ENCODE measurements around the gene PODN. TPM values are rescaled to one million over a fixed set of nuclear protein-coding genes. Genes with fewer than 3 reads are reported as not detected.

PODN gene
- total RNA-seq, 2 donors from 2014 or later, result 155 to 285 TPM

- intact Hi-C loops (cut with DNase I), result no loop called here
These were observed 12.9 kb upstream of the PODN start for GRCh38 chr1:53048960-53049573.

GRCh38 chr1:53049574-53049967 is 12.4 kb upstream of the PODN start:
- DNase-seq (ENCODE audit: low spot score), result no peak
- intact Hi-C loops (cut with DNase I), result no loop called here

More at GRCh38 chr1:53048960-53049573, 12.9 kb upstream of the PODN start:
- DNase-seq (ENCODE audit: low spot score), result no peak

DNA sequence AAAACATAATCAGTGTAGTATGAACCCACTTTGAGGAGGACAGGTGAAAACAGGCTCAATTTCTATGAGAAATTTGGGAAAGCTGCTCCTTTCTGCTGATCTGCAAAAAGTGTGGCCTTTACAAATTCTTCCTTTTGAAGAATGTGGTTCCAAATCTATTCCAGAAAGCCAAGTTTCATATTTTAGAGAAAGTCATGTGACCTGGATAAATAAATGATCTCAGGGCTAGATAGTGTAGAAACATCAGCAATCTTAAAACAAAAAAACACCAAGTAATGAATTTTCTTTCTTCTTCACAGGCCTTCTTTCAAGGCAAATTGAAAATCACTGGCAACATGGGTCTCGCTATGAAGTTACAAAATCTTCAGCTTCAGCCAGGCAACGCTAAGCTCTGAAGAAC is 11.7 kb upstream of the PODN start:
- no peak for DNase-seq (ENCODE audit: low spot score)
- intact Hi-C loops (cut with DNase I), result no loop called here

- DNase-seq (ENCODE audit: low spot score), result no peak
- intact Hi-C loops (cut with DNase I), result no loop called here
These were observed 10.3 kb upstream of the PODN start for GRCh38 chr1:53051676-53052075.

- intact Hi-C loops (cut with DNase I), result no loop called here
- DNase-seq (ENCODE audit: low spot score), result no peak
These were observed 4.9 kb upstream of the PODN start for GRCh38 chr1:53057127-53057526.

- DNase-seq (ENCODE audit: low spot score), result no peak
- intact Hi-C loops (cut with DNase I), result loop anchor here (10.0 kb wide), 2 partner anchors 124 to 136 kb away; partner anchors contain the start of genes ECHDC2 (in 1 of the 2) and SCP2 (in 1 of the 2)
These were observed 1.4 kb upstream of the PODN start for GRCh38 chr1:53060579-53060978.

DNA sequence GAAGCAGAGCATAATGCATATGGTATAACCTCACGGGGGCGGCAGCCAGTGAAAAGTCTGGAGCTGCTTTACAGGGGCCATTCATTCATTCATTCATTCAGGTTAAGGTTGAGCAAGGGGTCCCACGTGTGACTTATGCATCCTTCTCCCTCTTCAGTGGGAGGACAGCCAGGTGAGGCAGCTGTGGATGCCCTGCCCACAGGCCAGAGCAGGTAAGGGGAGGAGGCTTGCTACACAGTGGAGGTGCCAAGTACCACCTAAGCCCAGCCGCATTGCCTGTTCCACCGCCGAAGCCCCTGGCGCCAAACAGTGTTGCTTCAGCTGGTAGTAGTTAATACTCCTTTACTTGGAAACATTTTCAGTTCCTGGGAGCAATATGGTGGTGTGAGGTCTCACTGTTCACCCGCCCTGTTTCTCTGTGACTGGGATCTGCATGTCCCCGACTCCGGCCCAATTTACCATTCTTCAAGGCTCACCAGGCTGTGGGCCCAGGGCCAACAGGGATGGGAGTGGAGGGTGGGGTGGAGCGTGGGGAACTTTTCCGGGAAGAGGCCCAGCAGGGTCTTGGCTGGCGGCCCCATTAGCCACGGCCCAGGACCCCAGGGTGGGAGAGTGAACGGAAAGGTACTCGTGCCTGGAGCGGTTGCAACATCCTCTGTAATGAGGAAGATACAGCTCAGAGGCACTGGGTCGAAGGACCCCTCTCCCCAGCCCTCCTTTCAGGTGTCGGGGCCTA is 722 bp upstream of the PODN start:
- intact Hi-C loops (cut with DNase I), result loop anchor here (10.0 kb wide), 2 partner anchors 124 to 136 kb away; partner anchors contain the start of genes ECHDC2 (in 1 of the 2) and SCP2 (in 1 of the 2)
- DNase-seq (ENCODE audit: low spot score), result peak; percentile 90

DNA sequence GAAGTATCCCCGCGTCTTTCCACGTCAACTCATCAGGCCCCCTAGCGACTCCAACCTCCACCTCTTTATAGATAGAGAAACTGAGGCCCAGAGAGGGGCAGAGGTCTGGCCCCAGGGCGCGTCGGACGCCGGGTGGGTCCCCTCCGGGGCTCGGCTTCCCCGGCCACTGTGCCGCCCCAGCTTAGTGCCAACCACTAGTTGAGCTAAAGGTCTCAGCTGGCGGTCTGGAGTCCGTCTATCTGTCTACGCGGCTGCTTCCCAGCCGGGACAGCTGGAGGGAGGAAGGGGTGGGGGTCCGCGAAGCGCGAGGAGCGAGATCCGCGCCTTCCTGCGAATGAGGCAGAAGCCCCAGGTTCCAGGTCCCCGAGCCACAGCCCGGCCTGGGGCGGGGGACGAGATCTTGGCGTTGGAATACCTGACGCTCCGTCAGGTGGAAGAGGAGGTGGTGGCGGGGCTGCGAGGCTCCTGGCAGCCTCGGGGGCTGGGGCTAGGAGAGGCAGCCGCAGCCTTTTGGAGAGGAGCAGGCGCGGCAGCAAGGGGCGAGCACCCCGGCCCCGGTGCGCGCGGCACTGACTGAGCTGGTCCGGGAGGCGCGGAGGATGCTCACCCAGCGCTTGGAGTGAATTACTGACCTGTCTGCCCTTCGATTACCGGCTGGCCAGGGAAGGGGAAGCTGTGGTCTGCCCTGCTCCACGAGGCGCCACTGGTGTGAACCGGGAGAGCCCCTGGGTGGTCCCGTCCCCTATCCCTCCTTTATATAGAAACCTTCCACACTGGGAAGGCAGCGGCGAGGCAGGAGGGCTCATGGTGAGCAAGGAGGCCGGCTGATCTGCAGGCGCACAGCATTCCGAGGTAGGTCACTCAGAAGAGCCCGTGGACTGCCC is 937 bp downstream of the PODN start:
- intact Hi-C loops (cut with DNase I), result loop anchor here (1.0 to 10.0 kb wide), 3 partner anchors 47 to 138 kb away; partner anchors contain the start of genes ECHDC2 (in 1 of the 2) and SCP2 (in 1 of the 2)
- DNase-seq (ENCODE audit: low spot score), result peak; percentile 81

- DNase-seq (ENCODE audit: low spot score), result no peak
- intact Hi-C loops (cut with DNase I), result loop anchor here (1.0 to 10.0 kb wide), 3 partner anchors 46 to 139 kb away; partner anchors contain the start of genes ECHDC2 (in 1 of the 2) and SCP2 (in 1 of the 2)
These were observed 1.9 kb downstream of the PODN start for GRCh38 chr1:53063744-53064515.

GRCh38 chr1:53065391-53065790 is 3.4 kb downstream of the PODN start:
- intact Hi-C loops (cut with DNase I), result loop anchor here (10.0 kb wide), 2 partner anchors 119 to 141 kb away; partner anchors contain the start of genes ECHDC2 (in 1 of the 2) and SCP2 (in 1 of the 2)
- peak; percentile 59 for DNase-seq (ENCODE audit: low spot score)

- intact Hi-C loops (cut with DNase I), result loop anchor here (10.0 kb wide), 2 partner anchors 118 to 142 kb away; partner anchors contain the start of genes ECHDC2 (in 1 of the 2) and SCP2 (in 1 of the 2)
- no peak for DNase-seq (ENCODE audit: low spot score)
These were observed 4.5 kb downstream of the PODN start for GRCh38 chr1:53066488-53066887.

- peak; percentile 78 for DNase-seq (ENCODE audit: low spot score)
- intact Hi-C loops (cut with DNase I), result loop anchor here (10.0 kb wide), 2 partner anchors 118 to 142 kb away; partner anchors contain the start of genes ECHDC2 (in 1 of the 2) and SCP2 (in 1 of the 2)
These were observed 5.1 kb downstream of the PODN start for GRCh38 chr1:53066891-53067738.

DNA sequence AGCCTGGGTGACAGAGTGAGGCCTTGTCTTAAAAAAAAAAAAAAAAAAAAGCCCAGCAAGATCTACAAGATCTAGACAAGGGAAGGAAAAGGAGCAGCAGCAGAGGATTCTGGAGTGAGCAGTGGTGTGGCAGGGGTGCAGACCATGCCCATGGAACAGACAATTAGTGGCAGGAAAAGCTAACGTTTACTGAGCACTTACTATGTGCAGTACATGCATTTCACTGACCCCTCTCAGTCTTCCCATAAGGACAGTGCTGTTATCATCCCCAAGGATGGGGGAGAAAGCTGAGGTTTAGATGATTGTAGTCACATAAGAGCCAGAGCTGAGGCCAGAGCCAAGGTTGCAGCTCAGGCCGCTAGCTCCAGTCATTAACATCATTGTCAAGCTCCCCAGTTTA is 5.9 kb downstream of the PODN start:
- intact Hi-C loops (cut with DNase I), result loop anchor here (10.0 kb wide), 2 partner anchors 117 to 143 kb away; partner anchors contain the start of genes ECHDC2 (in 1 of the 2) and SCP2 (in 1 of the 2)
- no peak for DNase-seq (ENCODE audit: low spot score)

DNA sequence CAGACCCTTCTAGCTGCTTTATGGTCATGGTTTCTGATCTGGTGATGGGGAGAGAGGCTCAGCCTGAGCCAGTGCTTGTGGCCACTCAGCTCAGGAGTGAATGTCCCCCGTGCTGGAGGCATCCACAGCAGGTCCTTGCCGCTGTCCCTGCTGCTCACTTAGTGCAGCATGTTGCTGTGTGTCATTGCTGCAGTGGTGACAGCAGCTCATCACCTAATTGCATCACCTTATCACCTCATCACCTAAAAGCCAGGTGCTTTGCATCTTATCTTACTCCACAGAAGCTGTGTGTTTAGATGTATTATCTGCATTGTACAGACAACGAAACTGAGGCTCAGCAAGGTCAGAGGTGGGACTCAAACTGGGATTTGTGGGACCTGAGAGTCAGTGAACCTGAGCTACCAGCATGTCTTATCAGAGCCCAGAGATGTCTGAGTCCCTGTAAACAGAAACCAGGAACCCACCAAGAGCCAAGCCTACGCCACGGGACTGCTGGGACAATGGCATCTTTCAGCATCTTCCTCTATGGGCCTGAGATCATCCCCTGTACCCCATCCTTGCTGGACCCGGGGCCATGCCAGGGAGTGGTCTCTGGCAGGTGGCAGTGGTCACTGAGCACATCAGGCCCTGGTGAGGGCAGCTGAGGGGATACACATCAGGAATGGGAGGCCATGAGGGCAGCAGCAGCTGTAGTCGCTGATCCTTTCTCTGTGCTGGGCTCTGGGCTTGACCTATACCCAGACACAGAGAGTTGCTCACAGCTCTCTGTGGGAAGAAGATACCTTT is 6.5 kb downstream of the PODN start:
- no peak for DNase-seq (ENCODE audit: low spot score)
- intact Hi-C loops (cut with DNase I), result loop anchor here (10.0 kb wide), 2 partner anchors 116 to 144 kb away; partner anchors contain the start of genes ECHDC2 (in 1 of the 2) and SCP2 (in 1 of the 2)

DNA sequence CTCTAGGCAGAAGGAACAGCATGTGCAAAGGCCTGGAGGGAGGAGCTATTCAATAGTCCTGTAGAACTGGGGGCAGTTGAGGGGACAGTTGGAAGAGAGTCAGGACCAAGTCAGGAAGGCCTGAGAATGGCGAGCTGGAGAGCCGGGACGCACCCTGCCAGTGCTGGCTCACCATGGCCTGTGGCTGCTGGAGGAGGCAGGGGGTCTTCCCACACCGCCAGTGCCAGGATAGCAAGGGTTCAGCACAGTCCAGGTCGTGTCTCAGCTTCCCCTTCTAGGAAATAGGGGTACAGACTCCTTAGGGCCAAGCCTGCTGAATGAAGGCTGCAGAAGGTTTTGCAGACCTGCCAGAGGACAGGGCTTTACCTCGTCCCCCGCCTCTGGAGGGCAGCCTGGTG is 7.3 kb downstream of the PODN start:
- DNase-seq (ENCODE audit: low spot score), result no peak
- intact Hi-C loops (cut with DNase I), result loop anchor here (10.0 kb wide), 2 partner anchors 116 to 144 kb away; partner anchors contain the start of genes ECHDC2 (in 1 of the 2) and SCP2 (in 1 of the 2)

GRCh38 chr1:53069663-53070327 is 7.8 kb downstream of the PODN start:
- DNase-seq (ENCODE audit: low spot score), result peak; percentile 80
- intact Hi-C loops (cut with DNase I), result loop anchor here (10.0 kb wide), 2 partner anchors 115 to 145 kb away; partner anchors contain the start of genes ECHDC2 (in 1 of the 2) and SCP2 (in 1 of the 2)

All from posterior vena cava (tissue), 2 donors.